Activated CD4-positive, alpha-beta memory T cell treated with anti-CD3 and anti-CD28 coated beads, Interleukin-2, amount 10 ng/mL, durations not matched to agents 7 days and 5 days (primary cell): ENCODE measurements around the gene MBD3. TPM values are rescaled to one million over a fixed set of nuclear protein-coding genes. Genes with fewer than 3 reads are reported as not detected.

Source experiments
- CTCF ChIA-PET: fragments of 350-600 bp; sonication (Branson Sonifier 250); formaldehyde crosslinking; loops from one replicate; lab custom pipeline; 2021; ENCODE audit warnings: antibody characterized with exemption, inconsistent platforms; lab: Charles Lee
- POLR2A ChIA-PET: fragments of 350-600 bp; sonication (Branson Sonifier 250); formaldehyde crosslinking; loops from one replicate; lab custom pipeline; 2021; ENCODE audit warnings: antibody characterized with exemption; lab: Charles Lee
- DNase-seq: peaks from one replicate; pipeline ENCODE4 v3.0.0-alpha.2; 2020
- H3K27ac Mint-ChIP-seq: one replicate; pipeline ENCODE4 v1.8.0; 2021; ENCODE audit warnings: mild to moderate bottlenecking, mixed read lengths
- H3K27me3 Mint-ChIP-seq: one replicate; pipeline ENCODE4 v1.8.0; 2021; ENCODE audit warnings: mixed read lengths
- H3K36me3 Mint-ChIP-seq: one replicate; pipeline ENCODE4 v1.8.0; 2021; ENCODE audit warnings: low read depth, mixed read lengths
- H3K4me1 Mint-ChIP-seq: one replicate; pipeline ENCODE4 v1.8.0; 2021; ENCODE audit warnings: mixed read lengths
- H3K4me3 Mint-ChIP-seq: one replicate; pipeline ENCODE4 v1.8.0; 2021; ENCODE audit warnings: mild to moderate bottlenecking, mixed read lengths
- H3K9me3 Mint-ChIP-seq: one replicate; pipeline ENCODE4 v1.8.0; 2021; ENCODE audit warnings: mixed read lengths
- total RNA-seq, 2 experiments: library from RNA; stranded (reverse); gene quantifications; one replicate each; pipeline ENCODE4 v1.2.3, GENCODE V29; 2021

The MBD3 gene
- total RNA-seq, 2 experiments from 2014 or later, result 63.6 to 66.8 TPM

GRCh38 chr19:1529430-1529816 is 63.2 kb downstream of the MBD3 start:
- no peak overlapping the region for H3K4me3 Mint-ChIP-seq
- no peak for DNase-seq
- ChIA-PET CTCF (no interaction called here), POLR2A (no interaction called here)
- H3K9me3 Mint-ChIP-seq, result no peaks in the 10 kb centered on the region
- H3K4me1 Mint-ChIP-seq, result peaks cover 3% of the 10 kb centered on the region
- peaks cover 15% of the 10 kb centered on the region for H3K27me3 Mint-ChIP-seq
- H3K27ac Mint-ChIP-seq, result no peak overlapping the region
- peaks cover 2% of the 10 kb centered on the region for H3K36me3 Mint-ChIP-seq

- ChIA-PET CTCF (no interaction called here), POLR2A (no interaction called here)
- H3K9me3 Mint-ChIP-seq, result no peaks in the 10 kb centered on the region
- H3K36me3 Mint-ChIP-seq, result peaks cover 3% of the 10 kb centered on the region
- H3K4me1 Mint-ChIP-seq, result peaks cover 4% of the 10 kb centered on the region
- no peak overlapping the region for H3K4me3 Mint-ChIP-seq
- peaks cover 17% of the 10 kb centered on the region for H3K27me3 Mint-ChIP-seq
- no peak overlapping the region for H3K27ac Mint-ChIP-seq
- DNase-seq, result no peak
Measured at GRCh38 chr19:1528596-1529429, 63.9 kb downstream of the MBD3 start.

- H3K4me1 Mint-ChIP-seq, result peaks cover 4% of the 10 kb centered on the region
- POLR2A ChIA-PET, result no interaction called here
- peaks cover 24% of the 10 kb centered on the region for H3K27me3 Mint-ChIP-seq
- no peaks in the 10 kb centered on the region for H3K9me3 Mint-ChIP-seq
- DNase-seq, result no peak
- peaks cover 3% of the 10 kb centered on the region for H3K36me3 Mint-ChIP-seq
- CTCF ChIA-PET, result no interaction called here
- H3K4me3 Mint-ChIP-seq, result no peak overlapping the region
- no peak overlapping the region for H3K27ac Mint-ChIP-seq
Measured at GRCh38 chr19:1527650-1528309, 64.9 kb downstream of the MBD3 start.

- H3K36me3 Mint-ChIP-seq, result peaks cover 3% of the 10 kb centered on the region
- no peaks in the 10 kb centered on the region for H3K9me3 Mint-ChIP-seq
- no peak overlapping the region for H3K4me3 Mint-ChIP-seq
- H3K4me1 Mint-ChIP-seq, result peaks cover 4% of the 10 kb centered on the region
- POLR2A ChIA-PET, result no interaction called here
- peaks cover 25% of the 10 kb centered on the region for H3K27me3 Mint-ChIP-seq
- CTCF ChIA-PET, result no interaction called here
- no peak overlapping the region for H3K27ac Mint-ChIP-seq
- DNase-seq, result no peak
Measured at GRCh38 chr19:1526979-1527649, 65.6 kb downstream of the MBD3 start.

GRCh38 chr19:1526066-1526778 is 66.4 kb downstream of the MBD3 start:
- H3K4me1 Mint-ChIP-seq, result peaks cover 4% of the 10 kb centered on the region
- H3K9me3 Mint-ChIP-seq, result no peaks in the 10 kb centered on the region
- no peak for DNase-seq
- POLR2A ChIA-PET, result no interaction called here
- H3K27me3 Mint-ChIP-seq, result peaks cover 27% of the 10 kb centered on the region
- peaks cover 3% of the 10 kb centered on the region for H3K36me3 Mint-ChIP-seq
- H3K4me3 Mint-ChIP-seq, result no peak overlapping the region
- H3K27ac Mint-ChIP-seq, result no peak overlapping the region
- CTCF ChIA-PET, result no interaction called here

- ChIA-PET CTCF (no interaction called here), POLR2A (no interaction called here)
- no peak for DNase-seq
- no peak overlapping the region for H3K27ac Mint-ChIP-seq
- no peak overlapping the region for H3K4me3 Mint-ChIP-seq
- H3K9me3 Mint-ChIP-seq, result no peaks in the 10 kb centered on the region
- H3K27me3 Mint-ChIP-seq, result peaks cover 27% of the 10 kb centered on the region
- H3K4me1 Mint-ChIP-seq, result peaks cover 4% of the 10 kb centered on the region
- H3K36me3 Mint-ChIP-seq, result peaks cover 3% of the 10 kb centered on the region
Measured at GRCh38 chr19:1525343-1525742, 67.3 kb downstream of the MBD3 start.

GRCh38 chr19:1524972-1525325 is 67.7 kb downstream of the MBD3 start:
- Mint-ChIP-seq H3K36me3 (peaks cover 3% of the 10 kb centered on the region), H3K4me3 (no peak overlapping the region), H3K4me1 (peaks cover 4% of the 10 kb centered on the region), H3K27me3 (peaks cover 27% of the 10 kb centered on the region), H3K27ac (no peak overlapping the region), H3K9me3 (no peaks in the 10 kb centered on the region)
- DNase-seq, result no peak
- POLR2A ChIA-PET, result no interaction called here
- CTCF ChIA-PET, result no interaction called here

- no peak overlapping the region for H3K4me3 Mint-ChIP-seq
- peaks cover 4% of the 10 kb centered on the region for H3K4me1 Mint-ChIP-seq
- H3K27ac Mint-ChIP-seq, result no peak overlapping the region
- H3K27me3 Mint-ChIP-seq, result peaks cover 27% of the 10 kb centered on the region
- ChIA-PET POLR2A (no interaction called here), CTCF (no interaction called here)
- no peaks in the 10 kb centered on the region for H3K9me3 Mint-ChIP-seq
- DNase-seq, result no peak
- peaks cover 3% of the 10 kb centered on the region for H3K36me3 Mint-ChIP-seq
Measured at GRCh38 chr19:1524287-1524971, 68.2 kb downstream of the MBD3 start.

Other genes with a start within 250 kb of the MBD3 start
- gene NDUFS7, start 209.0 kb downstream of the MBD3 start, total RNA-seq, result 100 to 1,000 TPM; 107 to 109 TPM
- gene GAMT, start 191.3 kb downstream of the MBD3 start, total RNA-seq, result 10 to 100 TPM; 13.2 to 13.8 TPM
- 100 to 1,000 TPM; 194 to 218 TPM for gene DAZAP1, start 185.3 kb downstream of the MBD3 start, total RNA-seq
- gene RPS15, start 154.5 kb downstream of the MBD3 start, total RNA-seq, result 1,000 to 10,000 TPM; 1,378 to 1,409 TPM
- under 1 TPM in 1 of 2 experiments, not detected in 1; 0.03 TPM for gene APC2, start 142.7 kb downstream of the MBD3 start, total RNA-seq
- gene C19orf25, start 113.7 kb downstream of the MBD3 start, total RNA-seq, result 10 to 100 TPM; 38.4 to 38.5 TPM
- 1 to 10 TPM; 2.5 to 3.6 TPM for gene PCSK4, start 102.5 kb downstream of the MBD3 start, total RNA-seq
- gene REEP6, start 101.7 kb downstream of the MBD3 start, total RNA-seq, result 1 to 10 TPM; 1.1 to 1.6 TPM
- gene ADAMTSL5, start 79.8 kb downstream of the MBD3 start, total RNA-seq, result 1 to 10 TPM; 2.9 to 3.5 TPM
- not detected for gene PLK5, start 68.8 kb downstream of the MBD3 start, total RNA-seq
- 1 to 10 TPM; 7.6 to 8.4 TPM for gene MEX3D, start 24.5 kb downstream of the MBD3 start, total RNA-seq
- 100 to 1,000 TPM; 177 to 191 TPM for gene UQCR11, start 12.6 kb upstream of the MBD3 start, total RNA-seq
- gene TCF3, start 59.8 kb upstream of the MBD3 start, total RNA-seq, result 10 to 100 TPM; 67.3 to 71.2 TPM
- not detected for gene ONECUT3, start 160.6 kb upstream of the MBD3 start, total RNA-seq
- gene ATP8B3, start 219.4 kb upstream of the MBD3 start, total RNA-seq, result 10 to 100 TPM; 22.5 to 23.3 TPM